ENCODE data around the gene FMN2.

- TF ChIP-seq POLR2A (IDR thresholded peaks at IDR 0.05; ENCODE audit: low read depth, low read length) (no peak), TAF1 (IDR thresholded peaks at IDR 0.05; ENCODE audit: low read depth, low read length) (no peak), SPI1 (IDR thresholded peaks at IDR 0.05; ENCODE audit: low read depth, low read length) (no peak)
These were observed 426.2 kb downstream of the FMN2 start for GRCh38 chr1:240517891-240518290.

Measured in GM12891 (cell line).